GM12874 (cell line): ENCODE data around the gene EIF2S1.

ENCODE experiments used
- CTCF ChIP-seq: IDR thresholded peaks from 2 replicates; pipeline ENCODE4 v1.5.1; 2011; ENCODE audit warnings: low read depth, mild to moderate bottlenecking, control low read depth, low read length, moderate library complexity; ENCODE audit not compliant: insufficient read depth

EIF2S1 gene

GRCh38 chr14:67405771-67406170 is 45.6 kb downstream of the EIF2S1 start:
- TF ChIP-seq CTCF, result no peak

GRCh38 chr14:67409461-67409860 is 49.3 kb downstream of the EIF2S1 start:
- TF ChIP-seq CTCF, result no peak

GRCh38 chr14:67410313-67410712 is 50.2 kb downstream of the EIF2S1 start:
- no peak for TF ChIP-seq CTCF

- no peak for TF ChIP-seq CTCF
Measured at GRCh38 chr14:67411370-67411769, 51.2 kb downstream of the EIF2S1 start.

GRCh38 chr14:67411820-67412421 is 51.8 kb downstream of the EIF2S1 start, which contains the start of gene PLEK2:
Gene PLEK2 (minus strand): TSS chr14:67412165. CDS start chr14:67412059, 106 bp downstream.
- no peak for TF ChIP-seq CTCF

GRCh38 chr14:67413806-67414769 is 54.0 kb downstream of the EIF2S1 start:
- TF ChIP-seq CTCF, result no peak

- no peak for TF ChIP-seq CTCF
Measured at GRCh38 chr14:67416085-67416484, 56.0 kb downstream of the EIF2S1 start.
